ES-I3 (cell line): ENCODE measurements around the gene TTC7B.

Source experiments
- H3K36me3 ChIP-seq: 2 replicates; pipeline ENCODE4 v1.6.1; 2013; ENCODE audit warnings: mild to moderate bottlenecking, low read length, control low read depth, moderate library complexity; ENCODE audit not compliant: insufficient read depth
- H3K4me1 ChIP-seq: 2 replicates; pipeline ENCODE4 v1.6.1; 2013; ENCODE audit warnings: mild to moderate bottlenecking, control low read depth, low read length; ENCODE audit not compliant: insufficient read depth
- H3K9ac ChIP-seq: 2 replicates; pipeline ENCODE4 v1.6.1; 2013; ENCODE audit warnings: low read depth, mild to moderate bottlenecking, low read length, moderate library complexity
- H3K9me3 ChIP-seq: 2 replicates; pipeline ENCODE4 v1.6.1; 2013; ENCODE audit warnings: mild to moderate bottlenecking, low read length, moderate library complexity; ENCODE audit not compliant: control insufficient read depth, insufficient read depth

Gene TTC7B

GRCh38 chr14:90496379-90496778, 319.9 kb downstream of the TTC7B start:
- no peaks in the 10 kb centered on the region for H3K36me3 ChIP-seq
- no peak overlapping the region for H3K9ac ChIP-seq
- H3K4me1 ChIP-seq = peaks cover 14% of the 10 kb centered on the region
- H3K9me3 ChIP-seq = no peaks in the 10 kb centered on the region

DNA sequence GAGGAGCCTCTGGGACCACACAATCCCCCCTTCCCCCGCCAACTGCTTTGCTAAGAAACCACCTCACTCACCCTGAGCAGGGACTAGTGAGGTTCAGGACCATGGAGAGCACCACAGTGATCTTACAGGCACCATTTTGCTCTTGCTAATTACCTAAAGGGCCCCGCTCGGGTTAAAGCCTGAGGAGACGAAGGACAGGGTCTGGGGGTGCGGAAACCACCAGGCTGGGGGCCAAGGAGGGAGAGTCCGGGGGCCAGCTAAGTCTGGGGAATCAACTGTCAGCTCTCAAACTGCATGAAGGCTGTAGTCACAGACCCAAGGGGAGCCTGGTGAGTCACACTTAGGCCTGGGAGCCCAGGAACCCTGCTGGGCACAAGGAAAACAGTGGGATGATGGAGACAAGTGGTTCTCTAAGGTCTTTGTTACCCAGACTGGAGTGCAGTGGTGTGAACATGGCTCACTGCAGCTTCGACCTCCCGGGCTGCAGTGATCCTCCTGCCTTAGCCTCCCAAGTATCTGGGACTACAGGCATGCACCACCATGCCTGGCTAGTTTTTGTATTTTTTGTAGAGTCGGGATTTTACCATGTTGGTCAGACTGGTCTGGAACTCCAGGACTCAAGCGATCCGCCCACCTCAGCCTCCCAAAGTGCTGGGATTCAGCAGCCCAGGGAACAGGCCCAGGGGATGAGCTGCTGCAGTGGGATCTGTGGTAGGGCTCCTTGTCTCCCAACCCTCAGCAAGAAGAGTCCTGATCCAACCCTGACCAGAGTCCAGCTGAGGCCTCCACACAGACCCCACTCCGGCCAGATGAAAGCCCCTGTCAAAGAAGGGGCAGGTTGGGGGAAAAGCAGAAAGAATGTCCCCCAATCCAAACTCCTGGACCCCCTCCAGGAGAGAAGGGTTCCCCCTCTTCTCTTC, 320.6 kb downstream of the TTC7B start:
- Histone ChIP-seq H3K9ac (no peak overlapping the region), H3K9me3 (no peaks in the 10 kb centered on the region), H3K36me3 (no peaks in the 10 kb centered on the region), H3K4me1 (peaks cover 14% of the 10 kb centered on the region)

GRCh38 chr14:90491911-90492531, 324.2 kb downstream of the TTC7B start:
- H3K36me3 ChIP-seq = no peaks in the 10 kb centered on the region
- peaks cover 6% of the 10 kb centered on the region; the same call in 1 of the 2 replicates for H3K4me1 ChIP-seq
- H3K9ac ChIP-seq = no peak overlapping the region
- H3K9me3 ChIP-seq = no peaks in the 10 kb centered on the region

DNA sequence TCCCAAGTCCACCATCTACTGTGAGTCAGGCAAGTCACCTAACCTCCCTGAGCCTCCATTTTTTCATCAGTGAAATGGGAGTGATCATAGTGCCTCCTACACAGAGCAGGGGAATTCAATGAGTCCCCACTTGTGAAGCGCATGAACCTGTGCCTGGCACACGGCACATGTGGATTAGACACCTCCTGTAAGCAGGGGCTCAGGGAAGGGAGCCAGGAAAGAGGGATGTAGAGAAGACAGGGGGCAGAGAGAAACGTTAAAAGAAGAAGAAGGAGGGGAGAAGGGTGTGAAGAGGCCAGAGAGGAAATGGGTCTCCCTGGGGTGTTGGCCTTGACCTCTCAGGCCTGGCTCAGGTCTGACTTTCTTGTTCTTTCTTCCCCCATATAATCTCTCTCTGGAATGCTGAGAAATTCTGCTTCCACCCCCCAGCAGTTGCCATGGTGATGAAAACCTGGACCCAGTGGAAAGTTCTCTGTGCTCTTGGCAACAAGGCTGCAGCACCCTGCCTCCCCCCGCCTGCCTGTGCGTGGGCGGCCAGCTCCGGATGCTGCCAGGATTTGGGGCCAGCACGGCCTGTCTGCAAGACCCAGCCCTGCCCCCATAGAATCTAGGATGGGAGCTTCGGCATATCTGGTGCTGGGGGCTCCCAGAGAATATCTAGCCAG, 324.9 kb downstream of the TTC7B start:
- Histone ChIP-seq H3K9ac (no peak overlapping the region), H3K9me3 (no peaks in the 10 kb centered on the region), H3K4me1 (peaks cover 6% of the 10 kb centered on the region; the same call in 1 of the 2 replicates), H3K36me3 (no peaks in the 10 kb centered on the region)

- H3K36me3 ChIP-seq = no peaks in the 10 kb centered on the region
- no peak overlapping the region for H3K9ac ChIP-seq
- H3K9me3 ChIP-seq = no peaks in the 10 kb centered on the region
- peaks cover 6% of the 10 kb centered on the region; the same call in 1 of the 2 replicates for H3K4me1 ChIP-seq
These were observed 325.5 kb downstream of the TTC7B start for GRCh38 chr14:90490720-90491050.

DNA sequence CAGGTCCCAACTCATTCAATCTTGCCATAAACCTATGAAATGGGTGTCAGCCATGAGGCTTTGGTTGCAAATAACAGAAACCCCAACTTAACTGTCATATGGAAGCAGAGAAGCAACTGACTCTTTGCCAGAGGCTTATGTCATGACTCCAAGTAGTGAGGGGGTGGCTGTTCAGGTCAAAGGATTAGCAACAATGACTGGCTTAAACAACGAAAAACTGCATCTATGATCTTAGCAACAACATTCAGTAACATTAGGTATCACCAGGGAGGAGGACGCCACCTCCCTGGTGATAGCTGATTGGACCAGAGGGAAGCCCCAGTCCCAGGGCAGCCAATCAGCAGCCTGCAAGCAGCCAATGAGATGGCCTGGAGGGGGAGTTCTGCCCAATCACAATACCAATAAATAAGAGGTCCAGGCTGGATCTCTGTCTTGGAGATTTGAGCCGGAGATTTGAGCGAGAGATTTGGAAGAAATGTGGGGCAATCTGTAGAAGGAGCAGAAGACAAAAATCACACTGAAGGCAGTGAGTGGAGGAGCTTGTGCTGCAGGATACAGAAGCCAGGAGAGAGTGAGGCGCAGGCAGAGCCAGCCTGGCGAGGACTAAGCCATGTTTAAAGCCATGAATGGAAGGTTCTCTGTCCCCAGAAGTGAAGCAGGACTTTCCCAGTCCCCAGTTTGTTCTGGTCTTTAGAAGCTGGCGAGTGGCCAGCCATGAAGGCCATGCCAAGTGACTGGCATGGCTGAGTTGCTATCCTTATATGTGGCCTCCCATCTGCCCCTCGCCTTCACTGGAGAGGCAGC, 326.1 kb downstream of the TTC7B start:
- Histone ChIP-seq H3K9me3 (no peaks in the 10 kb centered on the region), H3K9ac (no peak overlapping the region), H3K4me1 (peaks cover 6% of the 10 kb centered on the region; the same call in 1 of the 2 replicates)

GRCh38 chr14:90489306-90489705, 326.9 kb downstream of the TTC7B start:
- no peaks in the 10 kb centered on the region for H3K36me3 ChIP-seq
- H3K9ac ChIP-seq = no peak overlapping the region
- no peaks in the 10 kb centered on the region for H3K9me3 ChIP-seq
- H3K4me1 ChIP-seq = peaks cover 6% of the 10 kb centered on the region; the same call in 1 of the 2 replicates

More for the DNA sequence above, 326.1 kb downstream of the TTC7B start:
- H3K36me3 ChIP-seq = no peaks in the 10 kb centered on the region

DNA sequence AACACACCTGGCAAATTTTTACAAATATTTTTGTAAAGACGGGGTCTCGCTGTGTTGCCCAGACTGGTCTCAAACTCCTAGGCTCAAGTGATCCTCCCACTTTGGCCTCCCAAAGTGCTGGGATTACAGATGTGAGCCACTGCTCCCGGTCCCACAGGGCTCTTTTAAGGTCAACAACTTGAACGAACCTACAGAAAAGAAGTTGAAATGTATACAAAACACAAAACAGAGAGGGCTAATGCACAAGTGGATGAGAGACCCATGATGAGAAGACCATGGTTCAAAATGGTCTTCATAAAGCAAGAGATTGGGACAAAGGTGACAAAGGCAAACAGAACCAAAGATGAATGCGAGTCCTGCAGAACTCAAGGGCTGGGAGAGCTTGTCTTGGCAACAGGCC, 328.0 kb downstream of the TTC7B start:
- H3K36me3 ChIP-seq = no peaks in the 10 kb centered on the region
- H3K9ac ChIP-seq = no peak overlapping the region
- H3K9me3 ChIP-seq = no peaks in the 10 kb centered on the region
- peaks cover 6% of the 10 kb centered on the region; the same call in 1 of the 2 replicates for H3K4me1 ChIP-seq

- peaks cover 6% of the 10 kb centered on the region; the same call in 1 of the 2 replicates for H3K4me1 ChIP-seq
- no peaks in the 10 kb centered on the region for H3K9me3 ChIP-seq
- no peaks in the 10 kb centered on the region for H3K36me3 ChIP-seq
- no peak overlapping the region for H3K9ac ChIP-seq
These were observed 328.8 kb downstream of the TTC7B start for GRCh38 chr14:90487462-90487861.

- Histone ChIP-seq H3K36me3 (no peaks in the 10 kb centered on the region), H3K9ac (no peak overlapping the region), H3K4me1 (peaks cover 4% of the 10 kb centered on the region; the same call in 1 of the 2 replicates), H3K9me3 (no peaks in the 10 kb centered on the region)
These were observed 329.2 kb downstream of the TTC7B start for GRCh38 chr14:90487031-90487430.

DNA sequence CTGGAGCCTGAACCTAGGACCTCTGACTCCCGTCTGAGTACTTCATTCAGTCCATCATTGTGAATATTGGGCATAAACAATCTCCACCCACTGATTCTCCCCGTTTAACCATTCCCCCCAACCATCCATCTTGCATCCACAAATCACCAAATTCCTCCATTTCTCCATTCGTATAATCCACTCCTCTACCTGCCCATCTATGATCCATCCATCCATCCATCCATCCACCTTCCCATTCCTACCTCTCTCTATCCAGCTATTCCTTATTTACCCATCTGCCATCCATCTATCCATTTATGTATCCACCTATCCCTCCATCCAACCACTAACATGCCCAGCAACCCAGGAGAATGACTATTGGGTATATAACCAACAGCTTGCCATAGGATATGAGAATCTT, 331.9 kb downstream of the TTC7B start:
- H3K36me3 ChIP-seq = no peaks in the 10 kb centered on the region
- H3K9ac ChIP-seq = no peak overlapping the region
- H3K9me3 ChIP-seq = no peaks in the 10 kb centered on the region
- H3K4me1 ChIP-seq = no peaks in the 10 kb centered on the region

DNA sequence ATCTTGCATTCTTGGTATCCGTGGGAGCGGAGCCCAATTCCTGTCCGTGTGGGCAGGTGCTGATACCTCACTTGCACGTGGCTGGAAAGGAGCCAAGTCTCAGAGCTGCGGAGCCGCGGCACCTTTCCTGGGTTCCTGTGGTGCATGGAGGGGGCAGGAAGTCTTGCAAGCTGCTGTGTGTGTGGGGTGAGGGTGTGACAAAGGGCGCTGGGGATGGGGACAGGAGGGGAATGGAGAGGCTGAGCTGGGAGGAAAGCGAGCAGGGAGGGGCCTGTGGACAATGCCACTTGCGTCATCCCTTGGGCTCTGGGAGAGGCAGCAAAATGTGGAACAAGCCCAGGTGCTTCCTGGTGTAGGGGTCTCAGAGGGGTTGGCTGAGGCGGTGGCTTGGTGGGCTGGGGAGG, 332.7 kb downstream of the TTC7B start:
- H3K9ac ChIP-seq = no peak overlapping the region
- no peaks in the 10 kb centered on the region for H3K9me3 ChIP-seq
- no peaks in the 10 kb centered on the region for H3K36me3 ChIP-seq
- no peaks in the 10 kb centered on the region for H3K4me1 ChIP-seq

DNA sequence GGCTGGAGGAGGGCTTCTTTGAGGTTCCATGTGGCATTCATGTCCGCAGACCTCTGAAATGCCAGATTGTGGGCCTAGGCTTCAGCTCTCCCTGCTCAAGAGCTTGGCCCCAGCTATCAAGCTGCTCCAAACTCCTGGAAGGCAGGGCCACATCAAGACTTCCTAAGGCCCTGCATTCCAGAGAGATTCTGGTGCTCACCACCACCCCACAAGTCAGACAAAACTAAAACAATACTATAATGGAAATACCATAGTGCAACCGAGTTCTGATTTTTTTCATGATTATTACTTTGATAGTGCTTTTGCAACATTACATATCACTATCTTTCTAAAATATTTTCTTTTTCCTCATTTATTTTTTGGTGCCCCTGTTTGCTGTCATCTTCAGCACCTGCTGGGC, 333.1 kb downstream of the TTC7B start:
- no peaks in the 10 kb centered on the region for H3K36me3 ChIP-seq
- H3K9me3 ChIP-seq = 0 out of 2 replicates have a peak, but pooled peaks cover 2% of the 10 kb centered on the region
- no peak overlapping the region for H3K9ac ChIP-seq
- no peaks in the 10 kb centered on the region for H3K4me1 ChIP-seq

GRCh38 chr14:90475298-90475697, 340.9 kb downstream of the TTC7B start:
- no peaks in the 10 kb centered on the region for H3K36me3 ChIP-seq
- no peaks in the 10 kb centered on the region for H3K4me1 ChIP-seq
- H3K9ac ChIP-seq = no peak overlapping the region
- H3K9me3 ChIP-seq = peaks cover 23% of the 10 kb centered on the region; the same call in 1 of the 2 replicates
